VCaP (cell line): Measurements from ENCODE around the gene BCL2.

ENCODE experiments used
- H3K27ac ChIP-seq: fragments of 450-650 bp; 2 replicates; pipeline ENCODE4 v1.5.1; 2017
- CTCF ChIP-seq: fragments of 450-650 bp; conservative IDR thresholded peaks from 2 replicates; pipeline ENCODE4 v1.5.1; 2017; ENCODE audit warnings: mild to moderate bottlenecking, moderate library complexity

BCL2 gene

GRCh38 chr18:63157293-63158011 lies 162.1 kb downstream of the BCL2 start:
- no peak for TF ChIP-seq CTCF
- H3K27ac ChIP-seq: no peak overlapping the region

GRCh38 chr18:63155910-63156773 lies 163.4 kb downstream of the BCL2 start:
- no peak overlapping the region for H3K27ac ChIP-seq
- no peak for TF ChIP-seq CTCF

DNA sequence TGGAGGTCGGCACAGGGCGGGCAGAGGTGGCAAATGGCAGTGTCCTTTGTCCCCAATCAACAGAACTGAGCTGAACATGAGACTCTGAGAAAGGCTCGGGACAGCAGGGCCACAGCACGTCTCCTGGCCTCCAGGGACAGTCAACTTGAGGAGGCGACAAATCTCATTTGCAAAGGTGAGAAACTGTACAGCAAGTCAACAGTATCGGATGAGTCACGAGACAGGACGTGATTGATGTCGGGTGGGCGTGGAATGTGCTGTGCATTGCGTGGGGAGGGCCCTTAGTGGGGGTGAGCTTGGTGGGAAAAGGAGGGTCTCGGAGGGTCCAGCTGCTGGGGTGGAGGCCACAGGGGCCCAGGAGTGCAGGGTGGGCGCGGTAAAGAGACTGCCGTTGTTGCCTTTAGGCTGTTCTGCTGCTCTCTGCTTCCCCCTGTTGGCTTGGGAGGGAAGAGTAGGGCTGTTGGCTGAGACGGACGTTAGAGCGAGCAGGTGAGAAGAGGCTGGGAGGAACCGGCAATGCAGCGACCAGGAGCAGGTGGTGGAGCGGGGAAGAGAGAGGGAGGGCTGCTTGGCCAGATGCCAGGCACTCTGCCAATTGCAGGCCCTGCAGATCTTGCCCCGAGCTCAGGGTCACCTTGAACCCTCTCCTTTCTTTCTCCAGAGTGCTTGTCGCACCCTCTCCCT lies 164.3 kb downstream of the BCL2 start:
- peak; percentile 53 for TF ChIP-seq CTCF

GRCh38 chr18:63154350-63155152 lies 165.0 kb downstream of the BCL2 start:
- no peak for TF ChIP-seq CTCF
- no peak overlapping the region for H3K27ac ChIP-seq

More for the DNA sequence above, 164.3 kb downstream of the BCL2 start:
- no peak overlapping the region for H3K27ac ChIP-seq

DNA sequence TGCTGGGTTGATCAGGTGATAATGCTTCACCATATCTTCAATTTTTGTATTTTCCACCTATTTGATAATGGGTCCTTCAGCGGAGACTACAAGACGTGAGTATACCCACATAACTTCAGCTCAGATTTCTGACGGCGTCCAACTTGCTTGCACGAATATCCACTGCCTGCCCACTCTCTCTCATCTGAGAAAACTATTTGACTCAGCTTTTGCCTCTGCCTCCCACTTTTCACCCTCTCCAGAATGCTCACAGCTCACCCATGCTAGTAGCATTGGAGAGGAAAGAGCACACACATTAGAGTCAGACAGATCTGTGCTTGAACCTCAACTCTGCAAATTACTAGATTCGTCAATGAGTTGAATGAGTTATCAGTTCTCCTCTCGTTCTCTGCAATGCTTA lies 166.8 kb downstream of the BCL2 start:
- no peak for TF ChIP-seq CTCF
- no peak overlapping the region for H3K27ac ChIP-seq

- no peak for TF ChIP-seq CTCF
- no peak overlapping the region for H3K27ac ChIP-seq
Observed at GRCh38 chr18:63152096-63152495, 167.5 kb downstream of the BCL2 start.
